ENCODE results near the gene HSD11B1. TPM values are rescaled to one million over a fixed set of nuclear protein-coding genes. Genes with fewer than 3 reads are reported as not detected.

The HSD11B1 gene
- total and polyA plus RNA-seq, 3 donors from 2014 or later = 17.6 to 19.5 (median 18.0) TPM

DNA sequence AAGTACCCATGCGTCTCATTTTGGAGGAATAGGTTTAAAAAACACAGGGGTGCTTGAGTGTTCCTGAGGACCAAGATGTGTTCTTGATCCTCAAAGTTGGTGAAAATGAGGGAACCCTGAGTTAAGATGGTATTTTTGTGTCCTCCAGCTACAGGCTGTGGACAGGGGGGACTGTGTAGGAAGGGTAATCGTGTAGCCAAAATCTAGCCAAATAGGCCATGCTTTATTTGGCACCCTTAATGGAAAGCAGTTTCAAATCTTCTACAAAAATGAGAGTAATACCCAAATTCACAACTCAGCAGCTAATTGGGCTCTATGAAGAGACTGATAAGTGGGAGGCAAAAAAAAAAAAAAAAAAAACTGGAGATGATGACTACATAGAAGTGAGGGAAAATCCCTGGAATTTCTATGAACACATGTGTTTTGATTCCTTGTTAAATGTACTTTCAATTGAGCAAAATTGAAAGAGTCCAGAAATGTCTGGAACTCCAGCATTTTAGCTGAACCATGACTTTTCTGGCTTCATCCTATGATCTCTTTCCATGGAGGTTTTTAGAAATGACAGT, 470 bp downstream of the HSD11B1 start:
- Histone ChIP-seq H3K9me3 (no peaks in the 10 kb centered on the region), H3K4me3 (no peak overlapping the region), H3K4me1 (peaks cover 9% of the 10 kb centered on the region), H3K27ac (no peak overlapping the region), H3K27me3 (no peaks in the 10 kb centered on the region), H3K36me3 (ENCODE audit: low read depth, missing control alignments) (no peaks in the 10 kb centered on the region)
- intact Hi-C loops (cut with DNase I; ENCODE audit: low total_unique reads) = no loop called here
- 58 to 85% methylated on average over 2 of the region's 2 CpGs for WGBS, 2 donors
- TF ChIP-seq, protein P1, sequence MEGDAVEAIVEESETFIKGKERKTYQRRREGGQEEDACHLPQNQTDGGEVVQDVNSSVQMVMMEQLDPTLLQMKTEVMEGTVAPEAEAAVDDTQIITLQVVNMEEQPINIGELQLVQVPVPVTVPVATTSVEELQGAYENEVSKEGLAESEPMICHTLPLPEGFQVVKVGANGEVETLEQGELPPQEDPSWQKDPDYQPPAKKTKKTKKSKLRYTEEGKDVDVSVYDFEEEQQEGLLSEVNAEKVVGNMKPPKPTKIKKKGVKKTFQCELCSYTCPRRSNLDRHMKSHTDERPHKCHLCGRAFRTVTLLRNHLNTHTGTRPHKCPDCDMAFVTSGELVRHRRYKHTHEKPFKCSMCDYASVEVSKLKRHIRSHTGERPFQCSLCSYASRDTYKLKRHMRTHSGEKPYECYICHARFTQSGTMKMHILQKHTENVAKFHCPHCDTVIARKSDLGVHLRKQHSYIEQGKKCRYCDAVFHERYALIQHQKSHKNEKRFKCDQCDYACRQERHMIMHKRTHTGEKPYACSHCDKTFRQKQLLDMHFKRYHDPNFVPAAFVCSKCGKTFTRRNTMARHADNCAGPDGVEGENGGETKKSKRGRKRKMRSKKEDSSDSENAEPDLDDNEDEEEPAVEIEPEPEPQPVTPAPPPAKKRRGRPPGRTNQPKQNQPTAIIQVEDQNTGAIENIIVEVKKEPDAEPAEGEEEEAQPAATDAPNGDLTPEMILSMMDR (IDR thresholded peaks at IDR 0.05) = no peak
- TF ChIP-seq POLR2A (IDR thresholded peaks at IDR 0.05) = no peak
- DNase-seq = no peak

DNA sequence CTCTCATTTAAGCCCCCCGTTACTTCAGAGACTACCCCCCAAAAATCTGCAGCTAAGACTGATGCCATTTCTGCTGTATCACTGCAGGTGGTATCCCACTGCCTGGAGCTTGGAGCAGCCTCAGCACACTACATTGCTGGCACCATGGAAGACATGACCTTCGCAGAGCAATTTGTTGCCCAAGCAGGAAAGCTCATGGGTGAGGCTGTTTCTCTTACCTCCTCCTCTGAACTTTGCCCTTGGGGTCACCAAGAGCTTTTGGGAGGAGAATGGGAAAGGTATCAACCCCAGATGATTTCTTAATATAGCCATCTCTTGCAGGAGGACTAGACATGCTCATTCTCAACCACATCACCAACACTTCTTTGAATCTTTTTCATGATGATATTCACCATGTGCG, 2.0 kb downstream of the HSD11B1 start:
- WGBS, 2 donors = 90 to 99% methylated on average over 3 of the region's 3 CpGs
- DNase-seq = no peak
- H3K27ac ChIP-seq = no peak overlapping the region
- no peaks in the 10 kb centered on the region for H3K36me3 ChIP-seq (ENCODE audit: low read depth, missing control alignments)
- no peaks in the 10 kb centered on the region for H3K27me3 ChIP-seq
- H3K4me3 ChIP-seq = no peak overlapping the region
- peaks cover 9% of the 10 kb centered on the region for H3K4me1 ChIP-seq
- intact Hi-C loops (cut with DNase I; ENCODE audit: low total_unique reads) = no loop called here
- no peaks in the 10 kb centered on the region for H3K9me3 ChIP-seq
- TF ChIP-seq POLR2A (IDR thresholded peaks at IDR 0.05) = no peak
- TF ChIP-seq, protein P1 (IDR thresholded peaks at IDR 0.05) = no peak

DNA sequence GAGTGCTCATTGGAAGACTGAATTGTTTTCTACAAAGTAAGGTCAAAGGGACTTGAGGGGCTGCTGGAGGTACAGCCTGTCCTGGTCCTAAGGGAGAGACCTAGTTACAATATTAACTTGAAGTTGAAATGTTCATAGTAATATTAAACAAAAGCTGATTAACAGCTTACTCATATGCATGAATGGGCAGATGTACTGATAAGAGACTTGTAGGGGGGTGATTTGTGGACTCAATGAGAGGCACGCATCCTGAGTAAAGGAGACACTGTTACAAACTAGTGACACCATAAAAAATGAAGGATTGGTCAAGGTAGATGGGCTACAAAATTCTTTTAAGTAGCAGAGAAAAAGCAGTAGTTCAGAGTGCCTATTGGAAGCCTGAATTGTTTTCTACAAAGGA, 2.7 kb downstream of the HSD11B1 start:
- intact Hi-C loops (cut with DNase I; ENCODE audit: low total_unique reads) = no loop called here

DNA sequence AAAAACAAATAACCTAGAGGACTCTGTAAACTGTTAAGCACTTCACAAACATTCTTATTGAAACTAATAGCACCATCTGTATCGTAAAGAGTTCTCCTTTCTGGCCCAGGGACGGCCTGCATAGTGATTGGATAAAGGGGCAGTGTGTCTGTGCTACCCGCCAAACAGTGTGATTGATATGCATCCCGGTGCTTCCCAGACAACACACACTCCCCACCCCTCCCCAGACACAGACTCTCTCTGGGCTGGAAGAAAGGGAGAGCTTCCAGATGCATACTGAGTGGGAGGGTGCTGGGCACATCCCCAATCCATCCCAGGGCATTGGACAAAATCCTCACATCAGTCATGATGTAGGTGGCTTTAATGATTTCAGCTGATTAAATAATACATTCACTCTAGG, 3.7 kb downstream of the HSD11B1 start:
- Histone ChIP-seq H3K36me3 (ENCODE audit: low read depth, missing control alignments) (no peaks in the 10 kb centered on the region), H3K27me3 (no peaks in the 10 kb centered on the region), H3K4me3 (no peak overlapping the region), H3K27ac (no peak overlapping the region), H3K9me3 (no peaks in the 10 kb centered on the region), H3K4me1 (peaks cover 9% of the 10 kb centered on the region)
- no peak for DNase-seq
- intact Hi-C loops (cut with DNase I; ENCODE audit: low total_unique reads) = no loop called here
- 72 to 73% methylated on average over 4 of the region's 4 CpGs for WGBS, 2 donors
- TF ChIP-seq, protein P1 (IDR thresholded peaks at IDR 0.05) = no peak
- TF ChIP-seq POLR2A (IDR thresholded peaks at IDR 0.05) = no peak

More for the DNA sequence above, 2.7 kb downstream of the HSD11B1 start:
- 70 to 88% methylated on average over 1 of the region's 1 CpG for WGBS, 2 donors
- Histone ChIP-seq H3K27ac (no peak overlapping the region), H3K36me3 (ENCODE audit: low read depth, missing control alignments) (no peaks in the 10 kb centered on the region), H3K27me3 (no peaks in the 10 kb centered on the region), H3K4me1 (peaks cover 9% of the 10 kb centered on the region), H3K9me3 (no peaks in the 10 kb centered on the region), H3K4me3 (no peak overlapping the region)
- DNase-seq = no peak
- TF ChIP-seq, protein P1 (IDR thresholded peaks at IDR 0.05) = no peak
- no peak for TF ChIP-seq POLR2A (IDR thresholded peaks at IDR 0.05)

DNA sequence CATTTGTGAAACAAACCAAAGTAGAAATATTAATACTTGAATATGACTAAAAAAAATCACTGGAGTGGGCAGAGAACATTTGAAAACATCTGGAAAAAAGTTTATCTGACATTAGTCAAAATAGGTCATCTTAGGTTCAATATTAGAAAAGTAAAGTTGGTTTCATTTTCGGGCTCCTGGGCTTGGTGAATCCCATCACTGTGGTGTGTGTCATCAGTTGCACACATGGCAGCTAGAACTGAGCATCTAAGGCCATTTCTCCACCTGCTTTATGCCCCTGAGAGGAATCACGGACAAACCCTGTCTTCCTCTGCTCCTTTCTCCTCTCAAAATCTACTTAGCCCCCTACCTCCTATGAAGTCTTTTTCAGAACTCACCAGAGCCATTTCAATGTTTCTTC, 5.4 kb downstream of the HSD11B1 start:
- H3K9me3 ChIP-seq = no peaks in the 10 kb centered on the region
- no peaks in the 10 kb centered on the region for H3K36me3 ChIP-seq (ENCODE audit: low read depth, missing control alignments)
- no peak overlapping the region for H3K27ac ChIP-seq
- no peaks in the 10 kb centered on the region for H3K4me1 ChIP-seq
- TF ChIP-seq, protein P1 (IDR thresholded peaks at IDR 0.05) = no peak
- no peak for TF ChIP-seq POLR2A (IDR thresholded peaks at IDR 0.05)
- DNase-seq = no peak
- no peak overlapping the region for H3K4me3 ChIP-seq
- intact Hi-C loops (cut with DNase I; ENCODE audit: low total_unique reads) = no loop called here
- WGBS, 2 donors = 85 to 93% methylated on average over 2 of the region's 2 CpGs
- no peaks in the 10 kb centered on the region for H3K27me3 ChIP-seq

Measured in testis (tissue), 3 donors.